OCI-LY1 (cell line): ENCODE results near the gene MEGF6.

ENCODE experiments used
- H2AFZ ChIP-seq: fragments of 200-600 bp; sonication (generic), shearing (Covaris generic); 2 replicates; pipeline ENCODE4 v1.6.0; 2014; ENCODE audit warnings: antibody characterized with exemption, mild to moderate bottlenecking, low read length
- H3F3A ChIP-seq: fragments of 200-600 bp; sonication (generic), shearing (Covaris generic); 2 replicates; pipeline ENCODE4 v1.6.0; 2014; ENCODE audit warnings: mild to moderate bottlenecking, antibody characterized with exemption, low read length, moderate library complexity; ENCODE audit not compliant: insufficient read depth
- H3K27ac ChIP-seq: fragments of 200-600 bp; sonication (generic); 2 replicates; pipeline ENCODE4 v1.5.1; 2014; ENCODE audit warnings: low read length, mixed run types, mild to moderate bottlenecking, low read depth; ENCODE audit not compliant: poor library complexity, severe bottlenecking
- H3K27me3 ChIP-seq: fragments of 200-600 bp; sonication (generic); 2 replicates; pipeline ENCODE4 v1.6.0; 2014; ENCODE audit warnings: antibody characterized with exemption, mild to moderate bottlenecking, low read length, moderate library complexity; ENCODE audit not compliant: insufficient read depth
- H3K36me3 ChIP-seq: fragments of 200-600 bp; sonication (generic); 2 replicates; pipeline ENCODE4 v1.6.1; 2014; ENCODE audit warnings: mild to moderate bottlenecking, antibody characterized with exemption, low read length, moderate library complexity, mixed read lengths; ENCODE audit not compliant: insufficient read depth
- H3K4me1 ChIP-seq: fragments of 200-600 bp; sonication (generic); 2 replicates; pipeline ENCODE4 v1.5.1; 2014; ENCODE audit warnings: mild to moderate bottlenecking, low read length, moderate library complexity; ENCODE audit not compliant: insufficient read depth, severe bottlenecking
- H3K4me2 ChIP-seq: fragments of 200-600 bp; sonication (generic), shearing (Covaris generic); 2 replicates; pipeline ENCODE4 v1.6.1; 2014; ENCODE audit warnings: low read length
- H3K4me3 ChIP-seq: fragments of 200-600 bp; sonication (generic); 2 replicates; pipeline ENCODE4 v1.5.1; 2014; ENCODE audit warnings: low read length, low read depth, mild to moderate bottlenecking, mixed read lengths; ENCODE audit not compliant: poor library complexity, severe bottlenecking
- H3K79me2 ChIP-seq: fragments of 200-600 bp; shearing (Covaris generic); 2 replicates; pipeline ENCODE4 v1.6.1; 2016; ENCODE audit warnings: mixed run types, low read length, mixed read lengths; ENCODE audit not compliant: insufficient read depth
- H3K9ac ChIP-seq: fragments of 200-600 bp; sonication (generic), shearing (Covaris generic); 2 replicates; pipeline ENCODE4 v1.6.1; 2014; ENCODE audit warnings: mild to moderate bottlenecking, low read length, mixed read lengths
- H3K9me2 ChIP-seq: fragments of 200-600 bp; sonication (generic), shearing (Covaris generic); 2 replicates; pipeline ENCODE4 v1.6.1; 2014; ENCODE audit warnings: low read depth, mild to moderate bottlenecking, low read length, mixed read lengths
- H3K9me3 ChIP-seq: fragments of 200-600 bp; shearing (Covaris generic); 2 replicates; pipeline ENCODE4 v1.6.1; 2014; ENCODE audit warnings: low read length, mixed read lengths
- H4K20me1 ChIP-seq: fragments of 200-600 bp; sonication (generic), shearing (Covaris generic); 2 replicates; pipeline ENCODE4 v1.6.0; 2016; ENCODE audit warnings: mild to moderate bottlenecking, low read length; ENCODE audit not compliant: insufficient read depth
- EZH2 ChIP-seq: fragments of 200-600 bp; sonication (generic), shearing (Covaris generic); IDR thresholded peaks from 2 replicates; pipeline ENCODE4 v1.8.0; 2017; ENCODE audit warnings: borderline replicate concordance, mixed run types, mild to moderate bottlenecking, antibody characterized with exemption, low read length, moderate library complexity, mixed read lengths
- TF ChIP-seq, protein P1 (sequence below): fragments of 200-600 bp; sonication (generic), shearing (Covaris generic); IDR thresholded peaks from 2 replicates; pipeline ENCODE4 v1.5.1; 2017; ENCODE audit warnings: mild to moderate bottlenecking, antibody characterized with exemption, low read length, moderate library complexity, mixed read lengths

The MEGF6 gene

DNA sequence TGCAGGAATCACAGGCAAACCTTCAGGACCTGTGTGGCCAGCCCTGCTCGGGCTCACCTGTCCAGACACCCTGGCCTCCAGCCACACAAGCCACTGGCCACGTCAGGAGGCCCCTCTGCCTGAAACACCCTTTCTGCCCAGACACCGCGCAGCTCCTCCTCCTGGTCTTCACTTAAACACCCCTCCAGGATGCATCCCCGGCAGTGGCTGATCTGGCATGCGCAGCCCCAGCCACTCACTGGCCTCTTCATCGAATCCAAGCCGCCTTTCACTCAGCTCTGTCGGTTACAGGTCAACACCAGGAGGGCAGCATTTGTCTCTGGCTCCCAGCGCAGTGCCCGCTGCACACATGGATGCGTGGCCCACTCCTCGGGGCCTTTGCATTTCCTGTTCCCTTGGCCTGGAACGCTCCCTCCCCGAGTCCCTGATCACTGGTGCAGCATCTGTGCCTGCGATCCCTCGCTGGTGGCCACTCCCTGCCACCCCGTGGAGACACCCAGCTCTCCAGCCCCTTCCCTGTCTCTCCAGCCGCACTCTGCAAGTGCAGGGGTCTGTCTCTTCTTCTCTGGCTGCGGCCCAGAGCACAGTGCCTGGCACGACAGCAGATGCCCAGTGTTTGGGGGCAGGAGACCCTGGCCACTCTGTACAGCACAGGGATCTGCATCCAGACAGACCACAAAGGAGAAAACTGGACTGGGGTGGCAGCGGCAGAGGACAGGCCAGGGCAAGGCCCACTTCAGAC is 22.9 kb upstream of the MEGF6 start:
- Histone ChIP-seq H2AFZ (no peak overlapping the region), H3K4me2 (no peak overlapping the region), H3K4me3 (no peak overlapping the region), H3K36me3 (peaks cover 67% of the 10 kb centered on the region), H3K27ac (no peak overlapping the region), H3K27me3 (no peaks in the 10 kb centered on the region), H3K9ac (no peak overlapping the region), H3F3A (no peaks in the 10 kb centered on the region), H4K20me1 (no peaks in the 10 kb centered on the region), H3K79me2 (no peaks in the 10 kb centered on the region), H3K9me2 (no peaks in the 10 kb centered on the region), H3K9me3 (no peaks in the 10 kb centered on the region), H3K4me1 (peaks cover 10% of the 10 kb centered on the region)
- no peak for TF ChIP-seq EZH2
- TF ChIP-seq, protein P1, sequence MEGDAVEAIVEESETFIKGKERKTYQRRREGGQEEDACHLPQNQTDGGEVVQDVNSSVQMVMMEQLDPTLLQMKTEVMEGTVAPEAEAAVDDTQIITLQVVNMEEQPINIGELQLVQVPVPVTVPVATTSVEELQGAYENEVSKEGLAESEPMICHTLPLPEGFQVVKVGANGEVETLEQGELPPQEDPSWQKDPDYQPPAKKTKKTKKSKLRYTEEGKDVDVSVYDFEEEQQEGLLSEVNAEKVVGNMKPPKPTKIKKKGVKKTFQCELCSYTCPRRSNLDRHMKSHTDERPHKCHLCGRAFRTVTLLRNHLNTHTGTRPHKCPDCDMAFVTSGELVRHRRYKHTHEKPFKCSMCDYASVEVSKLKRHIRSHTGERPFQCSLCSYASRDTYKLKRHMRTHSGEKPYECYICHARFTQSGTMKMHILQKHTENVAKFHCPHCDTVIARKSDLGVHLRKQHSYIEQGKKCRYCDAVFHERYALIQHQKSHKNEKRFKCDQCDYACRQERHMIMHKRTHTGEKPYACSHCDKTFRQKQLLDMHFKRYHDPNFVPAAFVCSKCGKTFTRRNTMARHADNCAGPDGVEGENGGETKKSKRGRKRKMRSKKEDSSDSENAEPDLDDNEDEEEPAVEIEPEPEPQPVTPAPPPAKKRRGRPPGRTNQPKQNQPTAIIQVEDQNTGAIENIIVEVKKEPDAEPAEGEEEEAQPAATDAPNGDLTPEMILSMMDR: no peak

DNA sequence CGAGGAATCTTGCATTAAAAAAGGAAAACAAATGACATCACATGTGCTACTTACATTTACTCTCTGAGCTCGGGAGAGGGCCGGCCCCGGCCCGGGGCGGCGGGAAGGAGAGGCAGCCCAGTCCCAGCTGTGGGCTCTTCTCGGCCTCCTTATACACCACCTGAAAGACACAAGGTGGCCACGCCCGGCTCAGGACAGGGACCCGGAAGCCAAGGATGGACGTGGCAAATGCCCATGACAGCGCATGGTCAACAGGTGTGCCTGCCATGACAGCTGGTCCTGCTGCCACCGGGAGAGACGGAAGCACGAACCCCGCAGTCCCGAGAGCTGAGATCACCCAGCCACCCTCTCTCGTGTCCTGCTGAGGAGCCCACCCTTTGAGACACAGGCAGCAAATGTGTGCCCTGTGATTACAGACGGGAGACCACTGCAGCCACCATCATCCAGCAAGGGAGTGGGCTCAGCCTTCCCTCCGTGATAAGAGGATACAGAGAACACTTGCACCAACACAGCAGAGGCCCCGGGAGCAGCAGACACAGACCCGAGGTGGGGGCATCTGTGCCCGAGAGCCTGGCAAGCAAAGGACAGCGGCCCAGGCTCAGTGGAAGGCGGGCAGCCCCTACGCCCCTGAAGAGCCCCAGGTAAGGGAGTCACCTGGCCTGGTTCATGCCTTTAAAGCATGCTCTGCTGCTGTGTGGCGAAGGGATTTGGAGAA is 22.2 kb upstream of the MEGF6 start:
- Histone ChIP-seq H3F3A (0 out of 2 replicates have a peak, but pooled peaks cover 3% of the 10 kb centered on the region), H3K9ac (no peak overlapping the region), H3K4me3 (no peak overlapping the region), H4K20me1 (no peaks in the 10 kb centered on the region), H3K9me3 (no peaks in the 10 kb centered on the region), H3K36me3 (peaks cover 71% of the 10 kb centered on the region), H3K27ac (no peak overlapping the region), H3K27me3 (no peaks in the 10 kb centered on the region), H3K4me2 (no peak overlapping the region), H3K79me2 (no peaks in the 10 kb centered on the region), H3K4me1 (peaks cover 10% of the 10 kb centered on the region), H3K9me2 (no peaks in the 10 kb centered on the region), H2AFZ (no peak overlapping the region)
- TF ChIP-seq, protein P1: no peak
- no peak for TF ChIP-seq EZH2

DNA sequence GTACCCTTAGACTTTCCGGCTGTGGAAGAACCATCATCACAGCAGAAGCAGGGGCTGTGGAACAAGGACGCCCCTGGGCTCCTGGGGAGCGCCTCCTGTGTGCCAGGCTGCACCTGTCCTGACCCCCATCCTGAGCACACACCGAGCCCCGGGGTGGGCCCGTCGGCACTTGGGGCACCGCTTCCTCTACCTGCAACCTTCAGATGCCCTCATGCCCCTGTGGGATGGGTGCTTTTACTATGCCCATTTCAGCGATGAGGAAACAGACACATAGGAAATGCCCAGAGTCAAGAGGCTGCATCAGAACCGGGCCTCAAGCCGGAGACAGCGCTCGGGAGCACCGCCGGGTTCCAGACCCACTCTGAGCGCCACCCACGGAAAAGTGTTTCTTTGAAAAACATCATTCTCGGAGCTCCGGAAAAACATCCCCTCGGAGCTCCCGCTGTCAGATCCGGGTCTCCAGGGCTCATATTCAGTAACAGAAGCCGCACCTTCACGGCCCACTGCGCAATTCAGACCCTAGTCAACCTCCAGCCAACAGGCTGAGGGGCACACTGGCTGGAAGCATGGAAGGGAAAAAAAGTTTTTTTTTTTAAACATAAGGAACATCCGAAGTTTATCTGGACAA is 21.5 kb upstream of the MEGF6 start:
- Histone ChIP-seq H3K4me1 (peaks cover 10% of the 10 kb centered on the region), H3K4me3 (no peak overlapping the region), H3K9ac (no peak overlapping the region), H2AFZ (no peak overlapping the region), H3K4me2 (no peak overlapping the region), H4K20me1 (no peaks in the 10 kb centered on the region), H3K9me3 (no peaks in the 10 kb centered on the region), H3K27ac (no peak overlapping the region), H3K36me3 (peaks cover 71% of the 10 kb centered on the region), H3K27me3 (no peaks in the 10 kb centered on the region), H3K9me2 (no peaks in the 10 kb centered on the region), H3K79me2 (no peaks in the 10 kb centered on the region), H3F3A (0 out of 2 replicates have a peak, but pooled peaks cover 3% of the 10 kb centered on the region)
- TF ChIP-seq, protein P1: no peak
- no peak for TF ChIP-seq EZH2
